WERI-Rb-1 (cell line): ENCODE measurements around the gene KIAA0825.
"Not testable (repeated sequence)": the region's sequence is repeated elsewhere in the genome, so short reads cannot be mapped to it uniquely, and the experiment has no call there.

ENCODE experiments used
- DNase-seq: peaks from one replicate; pipeline ENCODE4 v3.0.0-alpha.2; 2020
- H3K27ac ChIP-seq: fragments of 250-450 bp; sonication (Bioruptor Pico); 2 replicates; pipeline ENCODE4 v1.5.1; 2020; ENCODE audit warnings: mild to moderate bottlenecking, moderate library complexity
- H3K27me3 ChIP-seq: fragments of 250-450 bp; sonication (Bioruptor Pico); 2 replicates; pipeline ENCODE4 v1.5.1; 2021; ENCODE audit warnings: mild to moderate bottlenecking, low read depth, moderate library complexity; ENCODE audit not compliant: insufficient read depth, severe bottlenecking
- H3K36me3 ChIP-seq: fragments of 250-450 bp; sonication (Bioruptor Pico); 2 replicates; pipeline ENCODE4 v1.5.1; 2020; ENCODE audit warnings: mild to moderate bottlenecking, moderate library complexity
- H3K4me3 ChIP-seq: 2 replicates; pipeline ENCODE4 v1.5.1; 2011; ENCODE audit warnings: low read depth, mild to moderate bottlenecking, control low read depth, low read length
- H3K9me3 ChIP-seq: fragments of 250-450 bp; sonication (Bioruptor Pico); 2 replicates; pipeline ENCODE4 v1.5.1; 2021; ENCODE audit warnings: mild to moderate bottlenecking, moderate library complexity; ENCODE audit not compliant: severe bottlenecking
- TF ChIP-seq, protein P1 (sequence below): IDR thresholded peaks from 2 replicates; pipeline ENCODE4 v1.5.1; 2011; ENCODE audit warnings: low read depth, mild to moderate bottlenecking, control low read depth, inconsistent platforms, low read length

KIAA0825 gene

DNA sequence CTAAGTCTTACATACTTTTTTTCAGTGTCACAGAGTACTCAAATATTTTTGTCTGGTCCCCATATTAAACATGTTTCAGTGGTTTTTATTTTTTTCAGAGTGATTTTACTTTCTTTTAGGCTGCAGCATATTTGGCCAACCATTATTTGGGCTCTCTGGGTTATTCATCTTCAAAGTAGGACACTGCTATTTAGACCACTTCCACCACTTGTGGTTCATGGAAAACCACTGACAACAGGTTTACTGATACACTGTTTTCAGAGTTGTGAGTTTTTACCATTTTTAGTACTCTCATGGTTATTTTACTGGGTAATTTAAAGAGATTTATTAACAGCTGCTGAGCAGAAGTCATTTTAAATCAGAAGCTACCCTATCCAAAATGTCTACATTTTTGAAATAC, 437.6 kb downstream of the KIAA0825 start:
- Histone ChIP-seq H3K4me3 (no peak overlapping the region), H3K27ac (no peak overlapping the region), H3K27me3 (no peaks in the 10 kb centered on the region), H3K9me3 (no peaks in the 10 kb centered on the region), H3K36me3 (no peaks in the 10 kb centered on the region)
- DNase-seq: no peak
- TF ChIP-seq, protein P1, sequence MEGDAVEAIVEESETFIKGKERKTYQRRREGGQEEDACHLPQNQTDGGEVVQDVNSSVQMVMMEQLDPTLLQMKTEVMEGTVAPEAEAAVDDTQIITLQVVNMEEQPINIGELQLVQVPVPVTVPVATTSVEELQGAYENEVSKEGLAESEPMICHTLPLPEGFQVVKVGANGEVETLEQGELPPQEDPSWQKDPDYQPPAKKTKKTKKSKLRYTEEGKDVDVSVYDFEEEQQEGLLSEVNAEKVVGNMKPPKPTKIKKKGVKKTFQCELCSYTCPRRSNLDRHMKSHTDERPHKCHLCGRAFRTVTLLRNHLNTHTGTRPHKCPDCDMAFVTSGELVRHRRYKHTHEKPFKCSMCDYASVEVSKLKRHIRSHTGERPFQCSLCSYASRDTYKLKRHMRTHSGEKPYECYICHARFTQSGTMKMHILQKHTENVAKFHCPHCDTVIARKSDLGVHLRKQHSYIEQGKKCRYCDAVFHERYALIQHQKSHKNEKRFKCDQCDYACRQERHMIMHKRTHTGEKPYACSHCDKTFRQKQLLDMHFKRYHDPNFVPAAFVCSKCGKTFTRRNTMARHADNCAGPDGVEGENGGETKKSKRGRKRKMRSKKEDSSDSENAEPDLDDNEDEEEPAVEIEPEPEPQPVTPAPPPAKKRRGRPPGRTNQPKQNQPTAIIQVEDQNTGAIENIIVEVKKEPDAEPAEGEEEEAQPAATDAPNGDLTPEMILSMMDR: no peak

DNA sequence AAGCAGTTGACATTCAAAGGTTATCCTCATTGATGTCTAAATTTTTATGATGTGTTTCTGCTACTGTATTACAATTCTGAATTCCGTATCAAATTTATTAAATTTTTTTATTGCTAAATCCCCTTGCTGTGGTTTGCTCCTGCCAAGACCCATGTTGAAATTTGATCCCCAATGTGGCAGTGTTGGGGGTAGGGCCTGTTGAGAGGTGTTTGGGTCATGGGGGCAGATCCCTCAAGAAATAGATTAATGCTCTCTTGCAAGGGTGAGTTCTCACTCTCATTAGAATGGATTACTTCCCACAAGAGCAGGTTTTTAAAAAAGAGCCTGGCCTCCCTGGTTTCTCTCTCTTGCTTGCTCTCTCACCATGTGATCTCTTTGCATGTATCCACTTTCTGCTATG, 442.5 kb downstream of the KIAA0825 start:
- Histone ChIP-seq H3K9me3 (no peaks in the 10 kb centered on the region), H3K4me3 (no peak overlapping the region), H3K27ac (no peak overlapping the region), H3K36me3 (no peaks in the 10 kb centered on the region), H3K27me3 (no peaks in the 10 kb centered on the region)
- no peak for DNase-seq
- TF ChIP-seq, protein P1: no peak

GRCh38 chr5:94174748-94175411, 443.5 kb downstream of the KIAA0825 start:
- TF ChIP-seq, protein P1: no peak
- H3K27me3 ChIP-seq: no peaks in the 10 kb centered on the region
- no peaks in the 10 kb centered on the region for H3K36me3 ChIP-seq
- no peak overlapping the region for H3K27ac ChIP-seq
- no peak for DNase-seq
- H3K4me3 ChIP-seq: no peak overlapping the region
- H3K9me3 ChIP-seq: no peaks in the 10 kb centered on the region

- Histone ChIP-seq H3K27ac (no peak overlapping the region), H3K36me3 (no peaks in the 10 kb centered on the region), H3K27me3 (no peaks in the 10 kb centered on the region), H3K9me3 (no peaks in the 10 kb centered on the region), H3K4me3 (no peak overlapping the region)
- DNase-seq: no peak
- TF ChIP-seq, protein P1: no peak
Measured at GRCh38 chr5:94173100-94173499, 445.3 kb downstream of the KIAA0825 start.

- DNase-seq, H3K4me3 ChIP-seq: not testable (repeated sequence)
Measured at GRCh38 chr5:94171070-94171469, 447.3 kb downstream of the KIAA0825 start.

DNA sequence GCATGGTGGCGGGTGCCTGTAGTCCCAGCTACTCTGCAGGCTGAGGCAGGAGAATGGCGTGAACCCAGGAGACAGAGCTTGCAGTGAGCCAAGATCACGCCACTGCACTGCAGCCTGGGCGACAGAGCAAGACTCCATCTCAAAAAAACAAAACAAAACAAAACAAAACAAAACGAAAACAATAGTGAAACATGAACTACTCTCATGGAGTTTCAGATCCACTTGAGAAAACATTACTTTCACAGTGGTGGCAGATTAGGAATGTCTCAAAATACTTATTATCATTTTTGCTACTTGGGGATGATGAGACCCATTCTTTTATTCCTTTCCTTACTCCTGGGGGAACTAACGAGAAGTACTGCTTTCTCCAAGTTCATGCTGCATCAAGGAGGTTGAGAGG, 448.2 kb downstream of the KIAA0825 start:
- H3K9me3 ChIP-seq, H3K27ac ChIP-seq, H3K4me3 ChIP-seq, DNase-seq, H3K27me3 ChIP-seq, H3K36me3 ChIP-seq: not testable (repeated sequence)

More at GRCh38 chr5:94171070-94171469, 447.3 kb downstream of the KIAA0825 start:
- not testable (repeated sequence) for H3K27me3 ChIP-seq, H3K9me3 ChIP-seq, H3K36me3 ChIP-seq, H3K27ac ChIP-seq

GRCh38 chr5:94168151-94168550, 450.3 kb downstream of the KIAA0825 start:
- no peaks in the 10 kb centered on the region for H3K36me3 ChIP-seq
- DNase-seq: no peak
- TF ChIP-seq, protein P1: no peak
- no peak overlapping the region for H3K27ac ChIP-seq
- H3K27me3 ChIP-seq: no peaks in the 10 kb centered on the region
- H3K4me3 ChIP-seq: no peak overlapping the region
- no peaks in the 10 kb centered on the region for H3K9me3 ChIP-seq
